ENCODE data around the gene TOP1. TPM values are rescaled to one million over a fixed set of nuclear protein-coding genes. Genes with fewer than 3 reads are reported as not detected.

Gene TOP1
- total and polyA plus RNA-seq, 2 of the 4 experiments (the other 2 are of a cell fraction): 14.0 to 21.5 TPM

DNA sequence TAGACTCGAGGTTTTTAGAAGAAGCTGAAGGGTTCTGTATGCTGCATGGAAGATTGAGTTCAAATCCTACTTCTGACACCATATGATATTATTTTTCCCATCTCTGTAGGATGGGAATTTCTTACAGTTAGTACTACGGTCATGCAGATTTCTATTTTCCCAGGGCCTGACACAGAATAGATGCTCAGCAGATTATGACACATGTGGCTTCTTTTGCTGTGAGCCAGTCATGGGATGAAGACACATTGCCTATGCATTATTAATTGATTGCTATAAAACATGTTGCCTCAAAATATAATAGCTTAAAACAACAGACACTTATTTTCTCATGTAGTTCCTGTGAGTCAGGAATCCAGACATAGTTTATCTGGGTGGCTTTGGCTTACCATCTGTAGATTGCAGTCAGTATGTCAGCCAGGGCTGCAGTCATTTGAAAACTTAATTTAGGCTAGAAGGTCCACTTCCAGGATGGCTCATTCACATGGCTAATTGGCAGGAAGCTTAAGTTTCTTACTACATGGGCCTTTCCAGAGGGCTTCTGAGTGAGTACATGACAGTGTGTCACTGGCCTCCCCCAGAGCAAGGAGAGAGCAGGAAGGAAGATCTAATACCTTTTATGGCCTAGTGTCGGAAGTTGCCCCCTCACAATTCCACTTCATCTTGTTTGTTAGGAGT is 29.5 kb downstream of the TOP1 start:
- BruUV-seq (replicated peaks): no TSS peak
- ATAC-seq (ENCODE audit: low read depth): peak; percentile 90
- POLR2A ChIA-PET (ENCODE audit: unreplicated experiment): no interaction called here

More for the DNA sequence above, 29.5 kb downstream of the TOP1 start:
- dilution Hi-C loops (cut with HindIII; ENCODE audit: low sequenced_read_pairs, unreplicated experiment): no loop called here
- H4K20me1 ChIP-seq (ENCODE audit: insufficient read depth, low read length): peaks cover 73% of the 10 kb centered on the region
- WGBS, 2 experiments (ENCODE audit: extremely low coverage in 2 of 2, insufficient read length in 1 of 2): no CpG with 5 or more reads among the region's 3 CpGs
- peak overlapping the region; percentile 18 for H2BK5ac ChIP-seq (ENCODE audit: low read depth, low read length, poor library complexity, severe bottlenecking)
- H3K27me3 ChIP-seq (ENCODE audit: control insufficient read depth, insufficient read depth, low read length): no peaks in the 10 kb centered on the region
- peaks cover 7% of the 10 kb centered on the region for H3K36me3 ChIP-seq (ENCODE audit: control insufficient read depth, insufficient read depth, low read length)
- H3K56ac ChIP-seq (ENCODE audit: extremely low read depth, insufficient read depth, low read length): no peak overlapping the region
- no peak overlapping the region for H4K8ac ChIP-seq (ENCODE audit: low read depth in 2 of 2, low read length in 2 of 2)
- peaks cover 9 to 60% of the 10 kb centered on the region in 2 experiments for H3K79me1 ChIP-seq (ENCODE audit: low read depth in 1 of 2, low read length in 2 of 2)
- no peak overlapping the region for H3K14ac ChIP-seq (replicated peaks; ENCODE audit: low read depth, low read length)
- no peak overlapping the region for H3K4me3 ChIP-seq (ENCODE audit: insufficient read depth, low read depth, low read length)
- no peak overlapping the region for H3K9ac ChIP-seq (ENCODE audit: low read depth, low read length)
- H4K5ac ChIP-seq (ENCODE audit: low read depth, low read length): no peak overlapping the region
- H3K18ac ChIP-seq (ENCODE audit: low read depth, low read length): no peak overlapping the region
- H2BK120ac ChIP-seq (ENCODE audit: low read depth, low read length): no peak overlapping the region
- H3K9me3 ChIP-seq (ENCODE audit: control insufficient read depth, insufficient read depth, low read length): no peaks in the 10 kb centered on the region
- H3K4me1 ChIP-seq (ENCODE audit: control insufficient read depth, insufficient read depth, low read length): peaks cover 17% of the 10 kb centered on the region
- H3K4me2 ChIP-seq (ENCODE audit: low read depth, low read length): peak overlapping the region; percentile 18; the same call in 1 of the 2 replicates
- H2AFZ ChIP-seq (replicated peaks; ENCODE audit: low read length, poor library complexity): no peak overlapping the region
- TF ChIP-seq, protein P1, sequence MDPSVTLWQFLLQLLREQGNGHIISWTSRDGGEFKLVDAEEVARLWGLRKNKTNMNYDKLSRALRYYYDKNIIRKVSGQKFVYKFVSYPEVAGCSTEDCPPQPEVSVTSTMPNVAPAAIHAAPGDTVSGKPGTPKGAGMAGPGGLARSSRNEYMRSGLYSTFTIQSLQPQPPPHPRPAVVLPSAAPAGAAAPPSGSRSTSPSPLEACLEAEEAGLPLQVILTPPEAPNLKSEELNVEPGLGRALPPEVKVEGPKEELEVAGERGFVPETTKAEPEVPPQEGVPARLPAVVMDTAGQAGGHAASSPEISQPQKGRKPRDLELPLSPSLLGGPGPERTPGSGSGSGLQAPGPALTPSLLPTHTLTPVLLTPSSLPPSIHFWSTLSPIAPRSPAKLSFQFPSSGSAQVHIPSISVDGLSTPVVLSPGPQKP (IDR thresholded peaks at IDR 0.05; ENCODE audit: borderline replicate concordance, low read depth, low read length): peak; percentile 51; the same call in 1 of the 2 replicates
- peak; percentile 23; the same call in 1 of the 2 replicates for TF ChIP-seq MAFK (IDR thresholded peaks at IDR 0.05; ENCODE audit: low read depth, low read length)
- peak; percentile 39 for TF ChIP-seq CEBPB (IDR thresholded peaks at IDR 0.05; ENCODE audit: low read depth, low read length)
- TF ChIP-seq BHLHE40 (IDR thresholded peaks at IDR 0.05; ENCODE audit: low read depth, low read length): 0 out of 2 replicates have a peak, but pooled peaks have one; percentile 14
- no peak; the same call in 1 of the 2 replicates for TF ChIP-seq FOS (IDR thresholded peaks at IDR 0.05; ENCODE audit: low read depth, low read length)
- TF ChIP-seq, protein P2, sequence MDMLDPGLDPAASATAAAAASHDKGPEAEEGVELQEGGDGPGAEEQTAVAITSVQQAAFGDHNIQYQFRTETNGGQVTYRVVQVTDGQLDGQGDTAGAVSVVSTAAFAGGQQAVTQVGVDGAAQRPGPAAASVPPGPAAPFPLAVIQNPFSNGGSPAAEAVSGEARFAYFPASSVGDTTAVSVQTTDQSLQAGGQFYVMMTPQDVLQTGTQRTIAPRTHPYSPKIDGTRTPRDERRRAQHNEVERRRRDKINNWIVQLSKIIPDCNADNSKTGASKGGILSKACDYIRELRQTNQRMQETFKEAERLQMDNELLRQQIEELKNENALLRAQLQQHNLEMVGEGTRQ (IDR thresholded peaks at IDR 0.05; ENCODE audit: low read depth, low read length): no peak
- peak; percentile 73 for TF ChIP-seq MAZ (IDR thresholded peaks at IDR 0.05; ENCODE audit: borderline replicate concordance, low read depth, low read length)
- H4K91ac ChIP-seq (ENCODE audit: insufficient read depth, low read depth, low read length): no peak overlapping the region
- DNase-seq: peak; percentile 93
- no peak overlapping the region for H2BK20ac ChIP-seq (ENCODE audit: low read depth, low read length)
- CTCF ChIA-PET: interaction anchor here (0.9 kb wide), 1 partner anchor 19 kb away, joined by 4 read pairs; no protein-coding TSS in a partner anchor
- peaks cover 15% of the 10 kb centered on the region for H3K9me1 ChIP-seq (ENCODE audit: insufficient read depth, low read length)
- no peak overlapping the region for H3K23ac ChIP-seq (ENCODE audit: low read depth, low read length)
- peak overlapping the region; percentile 1; the same call in 1 of the 2 replicates for H3K27ac ChIP-seq (ENCODE audit: insufficient read depth, low read length)
- intact Hi-C loops (cut with micrococcal nuclease): no loop called here
- H2BK15ac ChIP-seq (ENCODE audit: low read depth, low read length): no peak overlapping the region
- in situ Hi-C loops (cut with MboI; ENCODE audit: low sequenced_read_pairs): no loop called here
- no peak overlapping the region for H2AK5ac ChIP-seq (ENCODE audit: low read depth, low read length)
- no peak overlapping the region for H2AK9ac ChIP-seq (replicated peaks; ENCODE audit: low read depth, low read length, poor library complexity)
- H3K4ac ChIP-seq (ENCODE audit: low read depth, low read length): no peak overlapping the region
